Chondrocyte (in vitro differentiated cells): ENCODE data around the gene CFD. TPM values are rescaled to one million over a fixed set of nuclear protein-coding genes. Genes with fewer than 3 reads are reported as not detected.

Experiments
- DNase-seq: peaks from one replicate; pipeline ENCODE4 v3.0.0; 2021; ENCODE audit warnings: mixed read lengths, low spot score
- H3K27ac Mint-ChIP-seq: one replicate; pipeline ENCODE4 v1.8.0; 2021; ENCODE audit warnings: mild to moderate bottlenecking, moderate library complexity, mixed read lengths; ENCODE audit not compliant: unreplicated experiment
- H3K27me3 Mint-ChIP-seq: 2 replicates; pipeline ENCODE4 v1.8.0; 2021; ENCODE audit warnings: low read depth, mixed read lengths
- H3K36me3 Mint-ChIP-seq: 2 replicates; pipeline ENCODE4 v1.8.0; 2021; ENCODE audit warnings: low read depth, mixed read lengths
- H3K4me1 Mint-ChIP-seq: 2 replicates; pipeline ENCODE4 v1.8.0; 2021; ENCODE audit warnings: low read depth, mild to moderate bottlenecking, mixed read lengths
- H3K4me3 Mint-ChIP-seq: one replicate; pipeline ENCODE4 v1.8.0; 2021; ENCODE audit warnings: mild to moderate bottlenecking, moderate library complexity, mixed read lengths; ENCODE audit not compliant: unreplicated experiment
- H3K9me3 Mint-ChIP-seq: 2 replicates; pipeline ENCODE4 v1.8.0; 2021; ENCODE audit warnings: low read depth, mixed read lengths
- long read RNA-seq: library from polyadenylated mRNA; stranded (forward); transcript quantifications from one replicate; pipeline ENCODE4 v2.0.0, GENCODE V29; 2021
- total RNA-seq: library from RNA; stranded (reverse); gene quantifications from 3 replicates; pipeline ENCODE4 v1.2.1, GENCODE V29; 2021
- TF ChIP-seq, protein P1 (sequence below): fragments of 200-600 bp; sonication (generic); IDR thresholded peaks from 2 replicates; pipeline ENCODE4 v1.5.0; 2021; ENCODE audit warnings: antibody characterized with exemption, mild to moderate bottlenecking, moderate library complexity

CFD gene
- total RNA-seq: 1.1 to 17.9 TPM (median 1.8 TPM) in 3 replicates
- long read RNA-seq, partial matches to known transcripts: 5 of 7 reads
- long read RNA-seq, other reads (novel, unspliced or antisense): 0 of 7 reads

- Mint-ChIP-seq H3K9me3 (no peaks in the 10 kb centered on the region), H3K4me1 (peaks cover 11% of the 10 kb centered on the region), H3K27ac (no peak within 1 kb of the TSS), H3K36me3 (no peaks in the 10 kb centered on the region), H3K4me3 (peak within 1 kb of the TSS; percentile 33), H3K27me3 (no peaks in the 10 kb centered on the region)
- no peak for DNase-seq
- TF ChIP-seq, protein P1, sequence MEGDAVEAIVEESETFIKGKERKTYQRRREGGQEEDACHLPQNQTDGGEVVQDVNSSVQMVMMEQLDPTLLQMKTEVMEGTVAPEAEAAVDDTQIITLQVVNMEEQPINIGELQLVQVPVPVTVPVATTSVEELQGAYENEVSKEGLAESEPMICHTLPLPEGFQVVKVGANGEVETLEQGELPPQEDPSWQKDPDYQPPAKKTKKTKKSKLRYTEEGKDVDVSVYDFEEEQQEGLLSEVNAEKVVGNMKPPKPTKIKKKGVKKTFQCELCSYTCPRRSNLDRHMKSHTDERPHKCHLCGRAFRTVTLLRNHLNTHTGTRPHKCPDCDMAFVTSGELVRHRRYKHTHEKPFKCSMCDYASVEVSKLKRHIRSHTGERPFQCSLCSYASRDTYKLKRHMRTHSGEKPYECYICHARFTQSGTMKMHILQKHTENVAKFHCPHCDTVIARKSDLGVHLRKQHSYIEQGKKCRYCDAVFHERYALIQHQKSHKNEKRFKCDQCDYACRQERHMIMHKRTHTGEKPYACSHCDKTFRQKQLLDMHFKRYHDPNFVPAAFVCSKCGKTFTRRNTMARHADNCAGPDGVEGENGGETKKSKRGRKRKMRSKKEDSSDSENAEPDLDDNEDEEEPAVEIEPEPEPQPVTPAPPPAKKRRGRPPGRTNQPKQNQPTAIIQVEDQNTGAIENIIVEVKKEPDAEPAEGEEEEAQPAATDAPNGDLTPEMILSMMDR: no peak
Observed at GRCh38 chr19:858868-859843, at the start of gene CFD. TSS of gene CFD (plus strand) at chr19:859664. CDS start at chr19:859690, 26 bp downstream.

- no peaks in the 10 kb centered on the region for H3K9me3 Mint-ChIP-seq
- H3K4me1 Mint-ChIP-seq: no peaks in the 10 kb centered on the region
- DNase-seq: no peak
- TF ChIP-seq, protein P1: no peak
- no peak overlapping the region for H3K4me3 Mint-ChIP-seq
- H3K27ac Mint-ChIP-seq: no peak overlapping the region
- no peaks in the 10 kb centered on the region for H3K27me3 Mint-ChIP-seq
- H3K36me3 Mint-ChIP-seq: peaks cover 22% of the 10 kb centered on the region
Observed at GRCh38 chr19:810077-810855, 49.2 kb upstream of the CFD start.

DNA sequence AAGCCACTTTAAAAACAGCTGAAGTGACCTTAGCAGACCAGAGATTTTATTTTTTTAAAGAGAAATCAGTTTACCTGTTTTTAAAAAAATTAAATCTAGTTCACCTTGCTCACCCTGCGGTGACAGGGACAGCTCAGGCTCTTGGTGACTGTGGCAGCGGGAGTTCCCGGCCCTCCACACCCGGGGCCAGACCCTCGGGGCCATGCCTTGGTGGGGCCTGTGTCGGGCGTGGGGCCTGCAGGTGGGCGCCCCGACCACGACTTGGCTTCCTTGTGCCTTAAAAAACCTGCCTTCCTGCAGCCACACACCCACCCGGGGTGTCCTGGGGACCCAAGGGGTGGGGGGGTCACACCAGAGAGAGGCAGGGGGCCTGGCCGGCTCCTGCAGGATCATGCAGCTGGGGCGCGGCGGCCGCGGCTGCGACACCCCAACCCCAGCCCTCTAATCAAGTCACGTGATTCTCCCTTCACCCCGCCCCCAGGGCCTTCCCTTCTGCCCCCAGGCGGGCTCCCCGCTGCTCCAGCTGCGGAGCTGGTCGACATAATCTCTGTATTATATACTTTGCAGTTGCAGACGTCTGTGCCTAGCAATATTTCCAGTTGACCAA, 48.5 kb upstream of the CFD start:
- Mint-ChIP-seq H3K27me3 (no peaks in the 10 kb centered on the region), H3K9me3 (no peaks in the 10 kb centered on the region), H3K27ac (no peak overlapping the region), H3K4me3 (no peak overlapping the region), H3K36me3 (peaks cover 25% of the 10 kb centered on the region), H3K4me1 (no peaks in the 10 kb centered on the region)
- no peak for DNase-seq
- TF ChIP-seq, protein P1: no peak

- no peak overlapping the region for H3K4me3 Mint-ChIP-seq
- peaks cover 3% of the 10 kb centered on the region for H3K9me3 Mint-ChIP-seq
- no peak for DNase-seq
- H3K27me3 Mint-ChIP-seq: no peaks in the 10 kb centered on the region
- no peak overlapping the region for H3K27ac Mint-ChIP-seq
- no peaks in the 10 kb centered on the region for H3K4me1 Mint-ChIP-seq
- TF ChIP-seq, protein P1: no peak
- peaks cover 28% of the 10 kb centered on the region for H3K36me3 Mint-ChIP-seq
Observed at GRCh38 chr19:811506-812048, 47.9 kb upstream of the CFD start.
